OCI-LY3 (cell line): ENCODE measurements around the gene GSG1L.

Source experiments
- EZH2phosphoT487 ChIP-seq: fragments of 200-600 bp; shearing (Covaris generic); IDR thresholded peaks from 2 replicates; pipeline ENCODE4 v1.6.1; 2018; ENCODE audit warnings: antibody characterized with exemption, mixed run types, low read depth
- TF ChIP-seq, protein P1 (sequence below): fragments of 200-600, 300-600 bp; sonication (generic); IDR thresholded peaks from 2 replicates; pipeline ENCODE4 v1.5.1; 2014; ENCODE audit warnings: antibody characterized with exemption, low read length, low read depth

GRCh38 chr16:27883576-27883975, 179.9 kb downstream of the GSG1L start:
- TF ChIP-seq, protein P1, sequence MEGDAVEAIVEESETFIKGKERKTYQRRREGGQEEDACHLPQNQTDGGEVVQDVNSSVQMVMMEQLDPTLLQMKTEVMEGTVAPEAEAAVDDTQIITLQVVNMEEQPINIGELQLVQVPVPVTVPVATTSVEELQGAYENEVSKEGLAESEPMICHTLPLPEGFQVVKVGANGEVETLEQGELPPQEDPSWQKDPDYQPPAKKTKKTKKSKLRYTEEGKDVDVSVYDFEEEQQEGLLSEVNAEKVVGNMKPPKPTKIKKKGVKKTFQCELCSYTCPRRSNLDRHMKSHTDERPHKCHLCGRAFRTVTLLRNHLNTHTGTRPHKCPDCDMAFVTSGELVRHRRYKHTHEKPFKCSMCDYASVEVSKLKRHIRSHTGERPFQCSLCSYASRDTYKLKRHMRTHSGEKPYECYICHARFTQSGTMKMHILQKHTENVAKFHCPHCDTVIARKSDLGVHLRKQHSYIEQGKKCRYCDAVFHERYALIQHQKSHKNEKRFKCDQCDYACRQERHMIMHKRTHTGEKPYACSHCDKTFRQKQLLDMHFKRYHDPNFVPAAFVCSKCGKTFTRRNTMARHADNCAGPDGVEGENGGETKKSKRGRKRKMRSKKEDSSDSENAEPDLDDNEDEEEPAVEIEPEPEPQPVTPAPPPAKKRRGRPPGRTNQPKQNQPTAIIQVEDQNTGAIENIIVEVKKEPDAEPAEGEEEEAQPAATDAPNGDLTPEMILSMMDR: no peak
- TF ChIP-seq EZH2phosphoT487: no peak
